Psoas muscle (tissue), 8 donors: ENCODE data around the gene CIAO2A. TPM values are rescaled to one million over a fixed set of nuclear protein-coding genes. Genes with fewer than 3 reads are reported as not detected.
"Not testable (repeated sequence)": the region's sequence is repeated elsewhere in the genome, so short reads cannot be mapped to it uniquely, and the experiment has no call there.

Experiments used
- ATAC-seq, 4 donors: fragments of 200-7000 bp; cut with Tn5 transposase; one replicate each; pipeline ENCODE4 v1.9.1; 2020; ENCODE audit warnings: moderate library complexity in 3 of 4, mild to moderate bottlenecking in 2 of 4
- DNase-seq, 2 donors: peaks; one replicate each; pipeline ENCODE4 v3.0.0-alpha.2; 2020
- H3K27ac ChIP-seq: fragments of 200-600 bp; one replicate; pipeline ENCODE4 v1.8.0; 2022
- H3K27me3 ChIP-seq, 3 donors: fragments of 200-600 bp in 1 of 3; one replicate each; pipeline versions ENCODE4 v1.6.1 to v1.8.0; 2013 to 2022; ENCODE audit warnings: low read length in 2 of 3, mild to moderate bottlenecking in 2 of 3, moderate library complexity in 1 of 3; ENCODE audit not compliant: insufficient read depth in 3 of 3
- H3K36me3 ChIP-seq, 2 donors: fragments of 200-600 bp in 1 of 2; one replicate each; pipeline versions ENCODE4 v1.6.1 to v1.8.0; 2013 to 2022; ENCODE audit warnings: low read depth in 1 of 2, mild to moderate bottlenecking in 1 of 2, moderate library complexity in 1 of 2; ENCODE audit not compliant: insufficient read depth in 1 of 2
- H3K4me1 ChIP-seq: fragments of 200-600 bp; one replicate; pipeline ENCODE4 v1.8.0; 2022
- H3K4me3 ChIP-seq: fragments of 200-600 bp; one replicate; pipeline ENCODE4 v1.8.0; 2022; ENCODE audit warnings: mild to moderate bottlenecking
- H3K9me3 ChIP-seq: fragments of 200-600 bp; one replicate; pipeline ENCODE4 v1.8.0; 2022
- WGBS, 3 donors: extraction: QIAGEN DNeasy Blood & Tissue Kit; methylation state at CpG; one replicate each; pipeline versions ENCODE4 v1.1.6 to v1.1.7; 2013; 5-methylcytosine and 5-hydroxymethylcytosine counted together
- intact Hi-C, 2 donors: fragments of 100-400 bp; cut with DNase I; formaldehyde crosslinking; loops; one replicate each; pipeline versions ENCODE4 v1.11.0 to v1.14.2; 2022
- polyA plus RNA-seq, 3 donors: library from polyadenylated mRNA; stranded (reverse); fragments of 200-250 nt; gene quantifications; one replicate each; pipeline ENCODE4 v1.2.3, GENCODE V29; 2013
- total RNA-seq, 4 donors: library from RNA; stranded (reverse); fragmentation: NEBNext Ultra II Directional in 2 of 4; extraction: Animal tissue kit (Norgen Biotek cat#: 25700) in 2 of 4; gene quantifications; one replicate each; pipeline versions ENCODE4 v1.2.1 to v1.2.4, GENCODE V29; 2021 to 2023
- TF ChIP-seq, protein P1 (sequence below): fragments of 200-600 bp; IDR thresholded peaks from one replicate; pipeline ENCODE4 v1.8.0; 2022; ENCODE audit warnings: antibody characterized with exemption
- donor health status: healthy with polysubstance abuse.
- donor health status: DM: no; HTN: no; CAD: no; lungs with moderate emphysema.
- donor health status: Bipolar disorder and iron deficiency.
- donor health status: healthy.
- donor health status: DM: yes; HTN: yes; CAD: no.
- donor health status: DM: no; HTN: no; CAD: no.
- donor health status: DM: no; HTN: no; CAD: no.
- donor health status: DM: yes; HTN: yes; CAD: no.

CIAO2A gene
- total and polyA plus RNA-seq, 7 donors: 24.0 to 109 (median 73.5) TPM

DNA sequence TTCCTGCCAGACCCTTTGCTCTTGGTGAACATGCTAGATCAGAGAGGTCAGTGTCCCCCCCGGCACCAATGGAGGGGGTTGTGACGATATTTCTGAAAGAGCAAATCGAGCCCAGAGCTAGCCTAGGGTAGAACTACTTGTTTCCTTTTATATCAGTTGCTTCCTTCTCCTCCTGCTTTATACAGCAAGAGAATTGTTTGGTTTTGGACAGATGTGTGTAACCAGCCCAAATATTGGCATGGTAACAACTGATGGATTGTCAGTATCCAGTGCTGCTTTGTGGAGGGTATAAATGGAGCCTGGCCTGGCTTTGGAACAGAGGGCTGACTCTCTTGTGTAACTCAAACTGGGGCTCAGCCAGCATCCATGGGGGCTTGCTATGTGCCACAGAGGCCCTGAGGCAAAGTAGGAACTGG is 29.3 kb upstream of the CIAO2A start:
- 71 to 77% (median 74%) methylated on average over 3 of the region's 3 CpGs for WGBS, 3 donors
- no peak overlapping the region for H3K4me3 ChIP-seq
- peaks cover 22 to 98% of the 10 kb centered on the region in 2 donors for H3K36me3 ChIP-seq
- DNase-seq (no peak), ATAC-seq (no peak)
- intact Hi-C loops: no loop called here
- no peak overlapping the region for H3K27ac ChIP-seq
- H3K9me3 ChIP-seq: no peaks in the 10 kb centered on the region
- TF ChIP-seq, protein P1, sequence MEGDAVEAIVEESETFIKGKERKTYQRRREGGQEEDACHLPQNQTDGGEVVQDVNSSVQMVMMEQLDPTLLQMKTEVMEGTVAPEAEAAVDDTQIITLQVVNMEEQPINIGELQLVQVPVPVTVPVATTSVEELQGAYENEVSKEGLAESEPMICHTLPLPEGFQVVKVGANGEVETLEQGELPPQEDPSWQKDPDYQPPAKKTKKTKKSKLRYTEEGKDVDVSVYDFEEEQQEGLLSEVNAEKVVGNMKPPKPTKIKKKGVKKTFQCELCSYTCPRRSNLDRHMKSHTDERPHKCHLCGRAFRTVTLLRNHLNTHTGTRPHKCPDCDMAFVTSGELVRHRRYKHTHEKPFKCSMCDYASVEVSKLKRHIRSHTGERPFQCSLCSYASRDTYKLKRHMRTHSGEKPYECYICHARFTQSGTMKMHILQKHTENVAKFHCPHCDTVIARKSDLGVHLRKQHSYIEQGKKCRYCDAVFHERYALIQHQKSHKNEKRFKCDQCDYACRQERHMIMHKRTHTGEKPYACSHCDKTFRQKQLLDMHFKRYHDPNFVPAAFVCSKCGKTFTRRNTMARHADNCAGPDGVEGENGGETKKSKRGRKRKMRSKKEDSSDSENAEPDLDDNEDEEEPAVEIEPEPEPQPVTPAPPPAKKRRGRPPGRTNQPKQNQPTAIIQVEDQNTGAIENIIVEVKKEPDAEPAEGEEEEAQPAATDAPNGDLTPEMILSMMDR: no peak
- peaks cover 10% of the 10 kb centered on the region for H3K4me1 ChIP-seq
- no peaks in the 10 kb centered on the region for H3K27me3 ChIP-seq

DNA sequence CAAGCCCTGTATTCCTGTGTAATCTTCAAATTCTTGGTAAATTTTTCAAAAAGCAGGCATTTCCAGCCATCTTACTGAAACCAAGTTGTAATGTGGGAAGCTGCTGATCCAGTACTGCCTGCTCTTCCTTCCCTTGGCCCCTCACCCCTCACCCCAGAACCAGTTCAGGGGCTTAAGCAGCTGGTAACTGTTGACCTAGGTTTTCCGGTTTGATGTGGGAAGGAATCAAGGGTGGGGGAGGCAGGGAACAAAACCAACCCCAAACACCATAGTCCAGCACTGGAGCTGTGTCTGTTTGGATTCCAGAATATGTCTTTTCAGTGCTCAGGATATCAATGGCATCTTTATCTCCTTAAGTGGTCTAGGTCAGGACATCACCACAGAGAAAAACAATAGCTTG is 28.8 kb upstream of the CIAO2A start:
- H3K27ac ChIP-seq: no peak overlapping the region
- ATAC-seq: no peak
- H3K36me3 ChIP-seq: peaks cover 18 to 98% of the 10 kb centered on the region in 2 donors
- intact Hi-C loops: no loop called here
- TF ChIP-seq, protein P1: no peak
- no peak overlapping the region for H3K4me3 ChIP-seq
- peaks cover 6% of the 10 kb centered on the region for H3K4me1 ChIP-seq
- H3K9me3 ChIP-seq: no peaks in the 10 kb centered on the region
- WGBS, 3 donors: 80 to 87% (median 86%) methylated on average over 1 of the region's 1 CpG
- no peaks in the 10 kb centered on the region for H3K27me3 ChIP-seq
- DNase-seq: no peak

DNA sequence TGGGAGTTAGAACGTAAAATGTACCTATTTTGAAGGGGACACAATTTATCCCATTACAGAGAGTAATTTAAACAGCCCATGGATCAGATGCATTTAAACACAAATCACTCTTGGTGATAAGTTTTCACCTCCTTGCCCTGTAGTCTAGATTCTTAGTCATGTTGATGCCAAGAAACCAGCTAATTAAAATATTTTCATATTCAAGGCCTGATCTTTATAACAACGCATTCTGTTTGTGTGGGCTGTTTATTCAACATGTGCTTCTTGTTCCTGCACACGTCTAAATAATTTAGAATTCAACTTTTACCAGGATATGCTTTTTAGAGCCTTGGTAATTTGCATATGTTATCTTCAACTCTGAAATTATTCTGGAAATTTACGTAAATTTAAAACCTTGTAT is 28.0 kb upstream of the CIAO2A start:
- 88 to 94% (median 88%) methylated on average over 4 of the region's 4 CpGs for WGBS, 3 donors
- H3K4me3 ChIP-seq: no peak overlapping the region
- H3K36me3 ChIP-seq: peaks cover 18 to 98% of the 10 kb centered on the region in 2 donors
- no peaks in the 10 kb centered on the region for H3K9me3 ChIP-seq
- TF ChIP-seq, protein P1: no peak
- intact Hi-C loops: no loop called here
- H3K27me3 ChIP-seq: no peaks in the 10 kb centered on the region
- no peaks in the 10 kb centered on the region for H3K4me1 ChIP-seq
- no peak overlapping the region for H3K27ac ChIP-seq
- ATAC-seq: no peak
- DNase-seq: no peak

DNA sequence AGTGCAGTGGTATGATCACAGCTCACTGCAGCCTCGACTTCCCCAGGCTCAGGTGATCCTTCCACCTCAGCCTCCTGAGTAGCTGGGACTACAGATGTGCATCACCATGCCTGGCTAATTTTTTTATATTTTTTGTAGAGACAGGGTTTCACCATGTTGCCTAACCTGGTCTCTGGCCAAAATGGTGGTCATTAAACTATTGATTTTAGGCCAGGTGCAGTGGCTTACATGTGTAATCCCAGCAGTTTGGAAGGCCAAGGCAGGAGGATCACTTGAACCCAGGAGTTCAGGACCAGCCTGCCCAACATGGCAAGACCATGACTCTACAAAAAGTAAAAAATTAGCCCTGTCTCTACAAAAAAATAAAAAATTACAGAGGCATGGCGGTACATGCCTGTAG is 26.7 kb upstream of the CIAO2A start:
- intact Hi-C loops, H3K9me3 ChIP-seq, ATAC-seq, H3K4me3 ChIP-seq, H3K4me1 ChIP-seq, H3K27me3 ChIP-seq, DNase-seq, H3K27ac ChIP-seq: not testable (repeated sequence)
- peaks cover 13 to 99% of the 10 kb centered on the region in 2 donors for H3K36me3 ChIP-seq
- WGBS, 3 donors: 97 to 99% (median 98%) methylated on average over 2 of the region's 2 CpGs

DNA sequence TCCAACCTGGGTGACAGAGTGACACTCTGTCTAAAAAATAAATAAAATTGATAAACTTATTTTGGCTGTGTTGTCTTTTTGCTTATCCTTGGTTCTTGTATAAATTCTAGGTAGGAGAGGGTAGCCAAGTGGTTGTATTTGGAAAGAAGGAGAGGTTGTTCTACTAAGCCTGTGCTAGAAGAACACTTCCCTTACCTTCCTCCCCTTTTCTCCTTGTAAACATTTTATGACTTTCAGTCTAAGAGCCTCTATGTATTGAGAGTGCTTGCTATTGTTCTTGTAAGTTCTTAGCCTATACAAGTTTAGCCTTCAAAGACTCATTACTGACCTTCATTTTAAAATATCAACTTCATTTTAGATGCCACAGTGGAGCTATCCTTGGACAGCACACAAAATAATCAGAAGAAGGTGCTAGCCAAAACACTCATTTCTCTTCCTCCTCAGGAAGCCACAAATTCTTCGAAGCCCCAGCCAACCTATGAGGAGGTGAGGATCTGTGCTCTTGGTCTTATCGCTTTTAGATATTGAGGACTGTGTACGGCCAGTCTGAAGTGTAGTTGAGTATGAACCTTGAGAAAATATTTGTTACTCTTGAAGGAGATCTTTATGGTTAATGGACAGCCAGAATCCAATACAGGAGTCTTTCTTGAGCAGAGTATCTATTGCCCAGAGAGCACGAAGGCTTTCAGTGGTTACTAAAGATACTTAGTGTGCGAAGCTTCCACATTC is 24.3 kb upstream of the CIAO2A start:
- ATAC-seq: no peak
- TF ChIP-seq, protein P1: no peak
- 94% methylated on average over 5 of the region's 5 CpGs for WGBS, 3 donors
- Histone ChIP-seq H3K9me3 (no peaks in the 10 kb centered on the region), H3K36me3 (peaks cover 9 to 100% of the 10 kb centered on the region in 2 donors), H3K4me1 (no peaks in the 10 kb centered on the region), H3K27ac (no peak overlapping the region), H3K27me3 (no peaks in the 10 kb centered on the region), H3K4me3 (no peak overlapping the region)
- intact Hi-C loops: no loop called here
- DNase-seq: no peak
